G401 (cell line): ENCODE results near the gene DHX8. TPM values are rescaled to one million over a fixed set of nuclear protein-coding genes. Genes with fewer than 3 reads are reported as not detected.

Experiments
- DNase-seq: peaks from one replicate; pipeline ENCODE4 v3.0.0-alpha.2; 2015; ENCODE audit warnings: low spot score
- in situ Hi-C: cut with HindIII; loops from 2 replicates; pipeline ENCODE4 v1.10.0; 2016; ENCODE audit warnings: low sequenced_read_pairs, mixed read lengths
- total RNA-seq: library from RNA; depleted of rRNA; stranded (reverse); fragments of >200 nt; shearing (Covaris generic); gene quantifications from 2 replicates; pipeline ENCODE4 v1.2.3, GENCODE V29; 2014; rRNA removed

DHX8 gene
- total RNA-seq, 1 experiment from 2014 or later = 43.7 TPM

DNA sequence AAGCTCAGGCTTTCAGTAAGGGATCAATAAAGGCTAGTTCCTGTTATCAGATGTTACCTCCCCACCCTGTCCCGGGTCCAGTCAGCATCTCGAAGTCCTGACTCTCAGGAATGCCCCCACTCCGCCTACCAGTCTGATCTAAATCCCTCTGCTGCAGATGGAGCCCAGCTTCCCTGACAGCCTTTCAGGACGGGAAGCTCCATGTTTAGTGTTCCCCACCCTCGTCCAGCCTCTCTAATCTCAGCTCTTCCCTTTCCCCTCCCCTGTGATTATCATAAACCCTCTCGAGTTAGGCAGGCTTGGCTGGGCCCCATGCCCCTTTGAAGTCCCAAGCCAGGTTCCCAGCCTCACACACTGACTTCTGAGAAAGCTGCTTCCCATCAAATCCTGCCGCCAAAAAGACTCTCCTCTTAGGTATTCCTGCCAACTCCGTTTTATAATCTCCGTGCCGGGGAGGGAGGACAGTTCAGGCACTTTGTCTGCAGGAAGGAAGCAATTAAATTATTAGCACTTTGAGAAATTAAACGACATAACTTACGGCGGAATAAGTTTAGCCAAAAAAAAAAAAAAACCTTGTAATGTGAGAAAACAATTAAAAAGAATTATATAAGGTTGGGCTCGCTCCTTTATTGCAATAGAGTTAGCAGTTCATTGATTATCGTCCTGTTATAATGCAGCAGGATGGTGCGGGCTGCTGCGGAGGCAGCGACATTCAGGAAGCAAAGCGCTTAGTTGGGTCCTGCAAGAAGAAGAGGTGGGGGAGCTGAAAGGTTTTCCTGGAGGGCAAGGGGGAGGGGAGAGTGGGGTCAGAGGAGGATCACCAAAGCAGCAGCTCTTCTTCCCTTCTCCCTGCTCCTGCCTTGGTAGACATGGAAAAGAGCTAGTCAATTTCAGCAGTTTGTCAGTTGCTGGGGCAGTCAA is 79.2 kb downstream of the DHX8 start:
- in situ Hi-C loops = no loop called here
- no peak for DNase-seq

DNA sequence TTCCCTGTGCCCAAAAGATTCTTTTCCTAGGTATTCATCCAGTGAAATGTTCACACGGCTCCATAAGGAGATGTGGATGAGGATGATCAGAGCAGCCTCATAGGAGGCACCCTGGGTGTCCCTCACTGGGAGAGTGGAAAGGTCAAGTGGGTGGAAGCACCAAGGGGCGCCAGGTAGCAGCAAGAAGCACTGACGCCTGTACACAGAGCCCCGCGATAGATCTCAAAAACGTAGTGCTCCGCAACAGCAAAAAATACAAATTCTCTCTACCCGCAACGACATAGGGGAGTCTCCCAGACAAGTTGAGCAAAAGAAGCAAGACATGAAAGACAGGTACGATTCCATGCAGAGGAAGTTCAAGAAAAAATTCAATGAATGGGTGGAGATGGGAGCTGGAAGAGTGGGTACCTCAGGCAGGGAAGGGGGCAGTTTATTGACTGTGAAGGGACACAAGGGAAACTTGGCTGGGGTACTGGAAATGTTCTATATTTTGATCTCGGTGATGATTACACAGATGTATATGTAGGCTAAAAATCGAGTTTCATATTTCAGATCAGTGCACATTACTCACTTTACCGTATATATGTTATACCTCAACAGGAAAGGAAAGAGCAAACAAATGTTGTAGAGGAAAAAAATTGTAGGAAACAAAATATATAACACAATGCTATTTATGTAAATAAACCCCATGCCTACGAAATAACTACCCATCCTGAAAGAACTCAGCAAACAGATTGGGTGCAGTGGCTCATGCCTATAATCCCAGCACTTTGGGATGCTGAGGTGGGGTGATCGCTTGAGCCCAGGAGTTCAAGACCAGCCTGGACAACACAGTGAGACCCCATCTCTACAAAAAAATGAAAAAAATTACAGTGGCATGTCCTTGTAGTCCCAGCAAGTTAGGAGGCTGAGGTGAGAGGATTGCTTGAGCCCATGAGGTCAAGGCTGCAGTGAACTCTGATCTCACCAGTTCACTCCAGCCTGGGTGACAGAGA is 80.1 kb downstream of the DHX8 start:
- DNase-seq = no peak
- in situ Hi-C loops = no loop called here

DNA sequence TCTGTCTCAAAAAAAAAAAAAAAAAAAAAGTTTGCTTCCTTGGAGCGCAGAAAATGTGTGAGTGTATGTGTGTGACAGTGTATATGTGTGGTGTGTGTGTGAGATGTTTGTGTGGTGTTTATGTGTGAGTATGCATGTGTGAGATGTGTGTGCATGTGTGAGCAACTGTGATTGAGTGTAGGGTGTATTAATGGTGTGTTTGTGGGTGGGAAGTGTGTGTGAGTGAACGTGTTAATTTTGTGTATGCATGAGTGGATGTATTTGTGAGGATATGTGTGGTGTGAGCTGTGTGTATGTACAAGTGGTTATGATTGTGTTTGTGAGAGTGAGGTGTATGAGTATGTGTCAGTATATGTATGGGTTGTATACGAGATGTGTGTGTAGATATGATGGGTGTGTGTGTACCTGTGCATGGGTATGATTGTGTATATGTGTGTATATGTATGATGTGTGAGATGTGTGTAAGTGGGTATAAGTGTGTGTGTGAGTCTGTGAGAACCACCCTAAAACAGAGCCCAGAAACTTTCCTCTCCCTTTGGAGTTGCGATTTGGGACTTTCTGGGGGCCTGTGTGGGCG is 84.8 kb downstream of the DHX8 start:
- in situ Hi-C loops = no loop called here
- DNase-seq = no peak

DNA sequence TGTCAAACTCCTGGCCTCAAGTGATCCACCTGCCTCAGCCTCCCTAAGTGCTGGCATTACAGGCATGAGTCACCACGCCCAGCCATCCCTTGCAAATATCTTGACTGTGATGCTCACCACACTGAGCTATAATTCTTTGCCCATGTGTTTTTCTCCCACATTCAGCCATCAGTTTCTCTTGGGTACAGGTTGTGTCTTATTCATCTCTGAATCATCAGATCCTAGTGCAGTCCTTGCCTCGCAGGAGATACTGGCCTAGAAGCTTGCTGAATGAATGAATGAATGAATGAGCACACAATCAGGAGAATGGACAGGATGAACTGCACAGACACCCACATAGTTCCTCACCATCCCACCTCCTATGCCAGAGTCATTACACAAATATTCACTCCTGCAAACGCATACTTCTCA is 86.7 kb downstream of the DHX8 start:
- DNase-seq = no peak
- in situ Hi-C loops = no loop called here

DNA sequence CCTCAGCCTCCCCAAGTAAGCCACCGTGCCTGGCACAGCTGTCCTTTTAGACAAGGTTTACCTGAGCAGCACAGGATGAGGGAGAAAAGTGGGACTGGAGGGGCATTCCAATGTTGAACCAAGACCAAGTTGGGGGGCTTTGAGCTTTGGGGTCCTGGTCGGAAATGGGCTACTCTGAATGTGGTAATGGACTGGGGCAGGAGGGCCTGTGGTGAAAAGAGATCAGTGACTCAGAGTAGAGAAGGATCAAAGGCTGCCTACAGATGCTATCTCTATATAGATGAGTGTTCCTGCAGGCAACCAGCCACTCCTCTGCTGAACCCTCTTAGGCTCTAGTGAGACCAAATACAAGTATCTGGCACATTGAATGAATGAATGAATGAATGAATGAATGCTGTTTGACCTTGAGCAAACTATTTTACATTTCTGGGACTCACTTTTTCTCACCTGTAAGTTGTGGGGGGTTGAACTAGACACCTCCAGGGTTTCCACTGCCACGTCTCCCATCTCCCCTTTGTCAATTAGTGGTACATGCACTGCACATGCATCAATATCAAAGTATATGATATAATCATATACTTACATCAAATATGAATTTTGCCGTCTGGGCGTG is 88.7 kb downstream of the DHX8 start:
- no peak for DNase-seq
- in situ Hi-C loops = no loop called here

DNA sequence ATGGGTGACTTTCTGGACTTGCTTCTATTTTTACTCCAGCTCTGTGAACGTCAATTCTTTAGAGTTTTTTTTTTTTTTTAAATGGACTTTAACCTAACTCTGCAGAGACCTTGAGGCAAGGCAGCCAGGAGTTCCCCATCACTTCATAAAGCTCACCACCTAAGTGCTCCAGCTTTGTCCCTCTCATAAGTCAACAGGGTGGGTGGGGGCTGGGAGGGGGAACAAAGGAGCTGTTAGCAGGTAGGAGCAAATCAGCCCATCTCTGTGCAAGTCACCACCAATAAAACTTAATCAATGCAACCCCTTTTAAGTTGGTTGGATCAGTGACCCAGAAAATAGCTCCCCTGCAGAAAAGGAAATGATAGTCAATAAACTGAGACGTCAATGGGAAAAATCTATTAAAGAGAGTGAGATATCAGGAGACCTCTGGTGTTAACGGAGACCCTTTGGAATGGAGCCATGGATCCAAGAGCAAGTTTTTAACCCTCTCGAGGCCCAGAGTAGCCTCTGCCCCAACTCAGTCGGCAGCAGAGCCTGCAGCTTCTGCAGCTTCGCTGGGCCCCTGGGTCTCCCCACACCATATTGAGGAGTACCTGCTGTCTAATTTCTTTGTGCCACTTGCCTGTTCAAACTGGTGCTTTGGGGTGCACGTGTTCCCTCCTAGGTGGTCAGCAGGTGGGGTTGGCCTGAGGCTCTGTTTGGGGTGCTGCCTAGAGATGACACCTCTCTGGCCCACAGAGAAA is 90.0 kb downstream of the DHX8 start:
- DNase-seq = no peak
- in situ Hi-C loops = no loop called here

DNA sequence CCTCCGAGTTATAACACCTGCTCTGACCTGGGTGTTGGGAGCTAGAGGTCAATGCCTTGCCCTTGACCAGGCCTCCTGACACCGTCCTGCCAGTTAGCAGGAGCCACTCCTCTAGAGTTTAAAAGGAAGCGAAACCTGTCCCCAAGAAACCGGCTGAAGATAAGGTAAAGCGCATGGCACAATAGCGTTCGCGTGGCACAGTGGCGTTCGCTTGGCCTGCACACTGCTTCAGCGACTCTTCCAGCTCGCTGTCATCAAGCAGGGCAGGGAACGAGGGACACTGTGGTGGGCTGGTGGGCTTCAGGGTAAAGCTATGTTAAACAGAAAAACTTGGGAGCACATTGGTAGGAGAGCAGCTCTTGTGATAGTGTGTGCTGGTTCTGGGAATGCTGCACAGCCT is 90.6 kb downstream of the DHX8 start:
- in situ Hi-C loops = no loop called here
- no peak for DNase-seq

DNA sequence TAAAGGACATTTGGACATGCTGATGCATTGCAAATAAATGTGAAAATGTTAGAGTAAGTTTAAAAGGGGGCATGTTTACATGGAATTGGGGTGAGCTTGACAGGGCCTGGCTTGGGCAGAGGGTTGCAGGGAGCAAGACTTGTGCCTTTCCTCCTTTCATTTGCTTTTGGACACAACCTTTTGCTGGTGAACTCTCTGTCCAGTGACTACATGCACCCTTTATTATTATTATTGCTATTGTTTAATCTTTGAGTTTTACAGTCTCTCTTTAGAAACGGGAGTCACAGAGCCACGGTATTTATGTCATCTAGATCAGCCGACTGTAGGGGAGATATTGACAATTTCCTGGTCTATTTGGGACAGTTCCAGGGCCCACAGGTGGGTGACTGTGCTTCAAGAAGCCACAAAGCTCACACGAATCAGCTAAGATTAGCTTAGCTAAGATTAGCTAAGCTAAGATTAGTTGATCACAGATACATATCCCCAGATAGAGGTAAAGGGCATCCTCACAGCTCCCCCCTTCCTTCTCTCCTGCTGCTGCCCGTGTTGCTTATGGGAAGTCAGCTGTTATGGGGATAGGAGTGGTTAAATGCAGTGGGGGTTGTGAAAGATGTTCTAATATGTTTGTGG is 91.2 kb downstream of the DHX8 start:
- DNase-seq = no peak
- in situ Hi-C loops = no loop called here

Other genes starting within 250 kb of the DHX8 start
- gene RNU2-1, start 250.0 kb upstream of the DHX8 start, total RNA-seq = not detected in 2 replicates
- 16.7 and 17.6 TPM in 2 replicates for gene ARL4D, start 85.0 kb upstream of the DHX8 start, total RNA-seq
- 30.9 and 31.5 TPM in 2 replicates for gene ETV4, start 62.4 kb downstream of the DHX8 start, total RNA-seq
- gene MEOX1, start 177.9 kb downstream of the DHX8 start, total RNA-seq = 86.0 and 87.4 TPM in 2 replicates